Neural cell (in vitro differentiated cells): Measurements from ENCODE around the gene SSBP3. TPM values are rescaled to one million over a fixed set of nuclear protein-coding genes. Genes with fewer than 3 reads are reported as not detected.

ENCODE experiments used
- H2AFZ ChIP-seq: fragments of 200-600, 300-800 bp; sonication (generic), shearing (Covaris generic); 2 replicates; pipeline ENCODE4 v1.6.0; 2014; ENCODE audit warnings: low read depth, mild to moderate bottlenecking, antibody characterized with exemption, low read length, moderate library complexity
- H3F3A ChIP-seq: fragments of 200-600 bp; shearing (Covaris generic); 2 replicates; pipeline ENCODE4 v1.6.1; 2016; ENCODE audit warnings: mild to moderate bottlenecking, moderate library complexity, mixed read lengths, antibody characterized with exemption, low read length; ENCODE audit not compliant: insufficient read depth, poor library complexity, severe bottlenecking
- H3K27ac ChIP-seq: fragments of 200-600, 300-800 bp; sonication (generic), shearing (Covaris generic); 2 replicates; pipeline ENCODE4 v1.5.1; 2014; ENCODE audit warnings: mild to moderate bottlenecking, low read length, moderate library complexity
- H3K27me3 ChIP-seq: fragments of 300-800, 200-600 bp; sonication (generic), shearing (Covaris generic); 2 replicates; pipeline ENCODE4 v1.6.0; 2014; ENCODE audit warnings: mild to moderate bottlenecking, low read depth, low read length, moderate library complexity; ENCODE audit not compliant: insufficient read depth
- H3K36me3 ChIP-seq: fragments of 300-800, 200-600 bp; sonication (generic), shearing (Covaris generic); 2 replicates; pipeline ENCODE4 v1.5.1; 2014; ENCODE audit warnings: mild to moderate bottlenecking, antibody characterized with exemption, low read length, moderate library complexity; ENCODE audit not compliant: insufficient read depth
- H3K4me2 ChIP-seq: fragments of 300-800, 200-600 bp; sonication (generic), shearing (Covaris generic); 2 replicates; pipeline ENCODE4 v1.6.0; 2014; ENCODE audit warnings: mild to moderate bottlenecking, low read length
- H3K4me3 ChIP-seq: fragments of 300-800, 200-600 bp; sonication (generic), shearing (Covaris generic); 2 replicates; pipeline ENCODE4 v1.5.1; 2014; ENCODE audit warnings: mild to moderate bottlenecking, low read length, moderate library complexity
- H3K79me2 ChIP-seq: fragments of 200-600 bp; shearing (Covaris generic); replicated peaks from 2 replicates; pipeline ENCODE4 v1.6.0; 2014; ENCODE audit warnings: mild to moderate bottlenecking, low read length, moderate library complexity; ENCODE audit not compliant: insufficient read depth
- H3K9ac ChIP-seq: fragments of 300-800, 200-600 bp; sonication (generic), shearing (Covaris generic); 2 replicates; pipeline ENCODE4 v1.6.1; 2016; ENCODE audit warnings: mild to moderate bottlenecking, low read length, mixed read lengths
- H3K9me2 ChIP-seq: fragments of 200-600 bp; shearing (Covaris generic); 2 replicates; pipeline ENCODE4 v1.6.1; 2016; ENCODE audit warnings: mild to moderate bottlenecking, low read length, mixed read lengths; ENCODE audit not compliant: insufficient read depth
- H3K9me3 ChIP-seq: fragments of 200-600, 300-800 bp; sonication (generic), shearing (Covaris generic); 2 replicates; pipeline ENCODE4 v1.6.1; 2016; ENCODE audit warnings: mild to moderate bottlenecking, mixed run types, low read length, moderate library complexity, mixed read lengths
- H4K20me1 ChIP-seq: fragments of 200-600 bp; shearing (Covaris generic); 2 replicates; pipeline ENCODE4 v1.6.1; 2016; ENCODE audit warnings: mild to moderate bottlenecking, mixed run types; ENCODE audit not compliant: insufficient read depth
- CTCF ChIP-seq: fragments of 450-650 bp; IDR thresholded peaks from 2 replicates; pipeline ENCODE4 v1.5.1; 2014; ENCODE audit warnings: antibody characterized with exemption, mild to moderate bottlenecking, moderate library complexity; ENCODE audit not compliant: poor library complexity, severe bottlenecking
- EP300 ChIP-seq: fragments of 450-650 bp; conservative IDR thresholded peaks from 2 replicates; pipeline ENCODE4 v1.6.1; 2014; ENCODE audit warnings: antibody characterized with exemption, mild to moderate bottlenecking, moderate library complexity; ENCODE audit not compliant: poor library complexity, severe bottlenecking
- EZH2 ChIP-seq: fragments of 200-600, 300-800 bp; shearing (Covaris generic), sonication (generic); IDR thresholded peaks from 2 replicates; pipeline ENCODE4 v1.6.1; 2014; ENCODE audit warnings: antibody characterized with exemption, low read length, borderline replicate concordance, mild to moderate bottlenecking; ENCODE audit not compliant: insufficient read depth, poor library complexity, severe bottlenecking
- MXI1 ChIP-seq: fragments of 450-650 bp; conservative IDR thresholded peaks from 2 replicates; pipeline ENCODE4 v1.6.1; 2014; ENCODE audit warnings: antibody characterized with exemption, mild to moderate bottlenecking; ENCODE audit not compliant: poor library complexity, severe bottlenecking
- POLR2AphosphoS5 ChIP-seq: IDR thresholded peaks from 2 replicates; pipeline ENCODE4 v1.6.1; 2012
- RAD21 ChIP-seq: fragments of 450-650 bp; conservative IDR thresholded peaks from 2 replicates; pipeline ENCODE4 v1.6.1; 2014; ENCODE audit warnings: antibody characterized with exemption, mild to moderate bottlenecking, moderate library complexity
- REST ChIP-seq: IDR thresholded peaks from 2 replicates; pipeline ENCODE4 v1.6.1; 2012; ENCODE audit warnings: borderline replicate concordance
- SMC3 ChIP-seq: fragments of 450-650 bp; conservative IDR thresholded peaks from 2 replicates; pipeline ENCODE4 v1.6.1; 2014; ENCODE audit warnings: antibody characterized with exemption, mild to moderate bottlenecking, moderate library complexity; ENCODE audit not compliant: poor library complexity
- TAF1 ChIP-seq: IDR thresholded peaks from 2 replicates; pipeline ENCODE4 v1.6.1; 2012; ENCODE audit warnings: low read depth
- polyA plus RNA-seq: library from polyadenylated mRNA; depleted of rRNA; stranded (reverse); fragments of >200 nt; gene quantifications from 2 replicates; pipeline ENCODE4 v1.2.3, GENCODE V29; 2014

SSBP3 gene
- polyA plus RNA-seq, 1 donor from 2014 or later = 77.4 TPM

- H4K20me1 ChIP-seq = peaks cover 8% of the 10 kb centered on the region
- peaks cover 83% of the 10 kb centered on the region for H3K79me2 ChIP-seq
- no peaks in the 10 kb centered on the region for H3K27me3 ChIP-seq
- no peak overlapping the region for H3K9ac ChIP-seq
- H2AFZ ChIP-seq = no peak overlapping the region
- TF ChIP-seq TAF1 (no peak), CTCF (no peak), EP300 (peak; percentile 24)
- peak overlapping the region; percentile 73 for H3K27ac ChIP-seq
- no peaks in the 10 kb centered on the region for H3K9me2 ChIP-seq
- peak overlapping the region; percentile 34 for H3K4me3 ChIP-seq
- peaks cover 3% of the 10 kb centered on the region for H3F3A ChIP-seq
- H3K9me3 ChIP-seq = no peaks in the 10 kb centered on the region
- no peaks in the 10 kb centered on the region for H3K36me3 ChIP-seq
- no peak overlapping the region for H3K4me2 ChIP-seq
Observed at GRCh38 chr1:54327386-54328065, 78.7 kb downstream of the SSBP3 start.

GRCh38 chr1:54326543-54327385, 79.4 kb downstream of the SSBP3 start:
- Histone ChIP-seq H3K79me2 (peaks cover 83% of the 10 kb centered on the region), H3K9me3 (no peaks in the 10 kb centered on the region), H4K20me1 (peaks cover 11% of the 10 kb centered on the region), H3F3A (peaks cover 3% of the 10 kb centered on the region), H3K4me3 (peak overlapping the region; percentile 42), H3K9ac (no peak overlapping the region), H3K27ac (peak overlapping the region; percentile 73), H3K9me2 (no peaks in the 10 kb centered on the region), H3K36me3 (no peaks in the 10 kb centered on the region), H3K4me2 (no peak overlapping the region), H3K27me3 (no peaks in the 10 kb centered on the region), H2AFZ (no peak overlapping the region)
- TF ChIP-seq CTCF = no peak
- no peak for TF ChIP-seq EP300
- TF ChIP-seq MXI1 = no peak
- TF ChIP-seq POLR2AphosphoS5 = no peak
- TF ChIP-seq SMC3 = no peak
- TF ChIP-seq RAD21 = no peak
- TF ChIP-seq TAF1 = no peak
- TF ChIP-seq EZH2 = no peak
- TF ChIP-seq REST = no peak
